ENCODE measurements around the gene HYAL3. TPM values are rescaled to one million over a fixed set of nuclear protein-coding genes. Genes with fewer than 3 reads are reported as not detected.
A peak's percentile ranks its signal among the peaks of the same experiment; 100 is the strongest.
"Not testable (repeated sequence)": the region's sequence is repeated elsewhere in the genome, so short reads cannot be mapped to it uniquely, and the experiment has no call there.

HYAL3 gene
- total RNA-seq, 2 experiments from 2014 or later: 6.0 to 6.8 TPM

DNA sequence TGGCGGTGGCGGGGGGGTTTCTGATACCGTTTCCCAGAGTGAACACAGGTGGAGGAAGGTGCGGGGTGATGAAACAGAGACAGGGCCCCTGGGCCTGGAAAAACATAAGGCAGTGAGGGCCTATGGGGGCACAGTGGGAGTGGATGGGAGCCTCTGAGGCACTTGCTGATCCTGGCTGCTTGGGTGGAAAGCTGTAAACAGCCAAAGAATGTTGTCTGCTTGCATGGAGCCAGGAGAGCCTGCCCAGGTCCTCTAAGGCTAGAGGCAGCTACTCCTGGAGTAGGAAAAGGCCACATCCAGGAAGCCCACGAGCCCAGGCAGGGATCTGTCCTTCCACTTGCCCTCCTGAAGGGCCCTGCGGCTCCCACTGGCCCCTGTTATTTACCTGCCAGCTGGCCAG lies 33.2 kb downstream of the HYAL3 start:
- H3K4me3 Mint-ChIP-seq: no peak overlapping the region
- no peak overlapping the region for H3K27ac Mint-ChIP-seq
- H3K27me3 Mint-ChIP-seq: peaks cover 20% of the 10 kb centered on the region
- no peak for DNase-seq
- H3K36me3 Mint-ChIP-seq: no peaks in the 10 kb centered on the region
- no peaks in the 10 kb centered on the region for H3K4me1 Mint-ChIP-seq
- H3K9me3 Mint-ChIP-seq: no peaks in the 10 kb centered on the region

- Mint-ChIP-seq H3K4me1 (no peaks in the 10 kb centered on the region), H3K27ac (no peak overlapping the region)
These were observed 33.6 kb downstream of the HYAL3 start for GRCh38 chr3:50265571-50265970.

GRCh38 chr3:50264964-50265485 lies 34.2 kb downstream of the HYAL3 start:
- no peak overlapping the region for H3K4me3 Mint-ChIP-seq
- H3K36me3 Mint-ChIP-seq: no peaks in the 10 kb centered on the region
- no peak overlapping the region for H3K27ac Mint-ChIP-seq
- peaks cover 20% of the 10 kb centered on the region for H3K27me3 Mint-ChIP-seq
- H3K9me3 Mint-ChIP-seq: no peaks in the 10 kb centered on the region
- H3K4me1 Mint-ChIP-seq: no peaks in the 10 kb centered on the region
- no peak for DNase-seq

More at GRCh38 chr3:50265571-50265970, 33.6 kb downstream of the HYAL3 start:
- no peak for DNase-seq
- no peaks in the 10 kb centered on the region for H3K36me3 Mint-ChIP-seq
- H3K9me3 Mint-ChIP-seq: no peaks in the 10 kb centered on the region
- peaks cover 20% of the 10 kb centered on the region for H3K27me3 Mint-ChIP-seq
- H3K4me3 Mint-ChIP-seq: no peak overlapping the region

- Mint-ChIP-seq H3K27ac (no peak overlapping the region), H3K36me3 (no peaks in the 10 kb centered on the region)
- DNase-seq: no peak
These were observed 34.7 kb downstream of the HYAL3 start for GRCh38 chr3:50264383-50264963.

GRCh38 chr3:50263478-50264382 lies 35.5 kb downstream of the HYAL3 start:
- Mint-ChIP-seq H3K27me3 (peaks cover 20% of the 10 kb centered on the region), H3K4me1 (peaks cover 3% of the 10 kb centered on the region), H3K4me3 (no peak overlapping the region), H3K9me3 (no peaks in the 10 kb centered on the region), H3K27ac (no peak overlapping the region), H3K36me3 (no peaks in the 10 kb centered on the region)
- no peak for DNase-seq

More at GRCh38 chr3:50264383-50264963, 34.7 kb downstream of the HYAL3 start:
- H3K27me3 Mint-ChIP-seq: peaks cover 20% of the 10 kb centered on the region
- H3K4me3 Mint-ChIP-seq: no peak overlapping the region
- peaks cover 3% of the 10 kb centered on the region for H3K4me1 Mint-ChIP-seq
- no peaks in the 10 kb centered on the region for H3K9me3 Mint-ChIP-seq

DNA sequence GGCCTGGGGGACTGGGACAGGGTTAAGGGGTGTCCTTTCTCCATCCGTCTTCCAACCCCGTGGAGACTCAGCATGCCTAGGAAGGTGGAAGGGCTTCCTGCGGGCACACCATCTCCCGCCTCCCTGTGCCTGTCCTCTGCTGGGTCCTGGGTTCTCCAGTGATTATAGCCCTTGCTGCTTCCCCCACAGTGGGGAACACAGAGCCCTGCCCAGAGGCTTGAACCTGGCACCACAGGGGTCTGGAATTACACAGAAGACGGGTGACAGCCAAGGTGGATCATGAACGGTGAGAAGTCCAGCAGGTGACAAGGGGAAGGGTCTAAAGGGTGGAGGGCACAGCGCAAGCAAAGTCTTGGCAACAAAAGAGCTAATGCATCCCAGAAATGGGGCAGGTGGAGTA lies 36.4 kb downstream of the HYAL3 start:
- Mint-ChIP-seq H3K36me3 (peaks cover 4% of the 10 kb centered on the region), H3K27me3 (peaks cover 14% of the 10 kb centered on the region), H3K27ac (no peak overlapping the region), H3K4me3 (no peak overlapping the region), H3K9me3 (no peaks in the 10 kb centered on the region), H3K4me1 (peaks cover 3% of the 10 kb centered on the region)
- DNase-seq: no peak

DNA sequence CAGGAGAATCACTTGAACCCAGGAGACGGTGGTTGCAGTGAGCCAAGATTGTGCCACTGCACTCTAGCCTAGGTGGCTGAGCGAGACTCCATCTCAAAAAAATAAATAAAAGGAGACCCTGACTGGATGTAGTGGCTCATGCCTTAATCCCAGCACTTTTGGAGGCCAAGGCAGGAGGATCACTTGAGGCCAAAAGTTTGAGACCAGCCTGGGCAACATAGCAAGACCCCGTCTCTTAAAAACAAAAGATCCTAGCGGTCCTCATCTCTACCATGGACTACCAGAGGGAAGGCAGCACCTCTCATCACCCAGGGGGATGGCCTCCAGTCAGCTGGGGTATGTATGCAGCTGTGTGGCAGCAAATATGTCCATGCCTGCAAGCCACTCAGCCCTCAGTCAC lies 37.0 kb downstream of the HYAL3 start:
- not testable (repeated sequence) for H3K4me3 Mint-ChIP-seq, H3K9me3 Mint-ChIP-seq, H3K27ac Mint-ChIP-seq, H3K4me1 Mint-ChIP-seq, DNase-seq, H3K36me3 Mint-ChIP-seq
- H3K27me3 Mint-ChIP-seq: peaks cover 11% of the 10 kb centered on the region

- Mint-ChIP-seq H3K4me3 (no peak overlapping the region), H3K27ac (no peak overlapping the region), H3K9me3 (no peaks in the 10 kb centered on the region), H3K27me3 (peaks cover 5% of the 10 kb centered on the region), H3K4me1 (peaks cover 3% of the 10 kb centered on the region), H3K36me3 (peaks cover 15% of the 10 kb centered on the region)
- no peak for DNase-seq
These were observed 37.7 kb downstream of the HYAL3 start for GRCh38 chr3:50261505-50261904.

- Mint-ChIP-seq H3K4me3 (peak overlapping the region; percentile 66), H3K36me3 (peaks cover 16% of the 10 kb centered on the region), H3K4me1 (peaks cover 3% of the 10 kb centered on the region), H3K27me3 (peaks cover 4% of the 10 kb centered on the region), H3K27ac (no peak overlapping the region), H3K9me3 (no peaks in the 10 kb centered on the region)
- no peak for DNase-seq
These were observed 38.2 kb downstream of the HYAL3 start for GRCh38 chr3:50260942-50261441.

GRCh38 chr3:50260027-50260941 lies 38.9 kb downstream of the HYAL3 start:
- peak; percentile 92 for DNase-seq
- Mint-ChIP-seq H3K27ac (peak overlapping the region; percentile 81), H3K4me3 (peak overlapping the region; percentile 76), H3K9me3 (no peaks in the 10 kb centered on the region), H3K27me3 (no peaks in the 10 kb centered on the region), H3K36me3 (peaks cover 16% of the 10 kb centered on the region), H3K4me1 (peaks cover 3% of the 10 kb centered on the region)

DNA sequence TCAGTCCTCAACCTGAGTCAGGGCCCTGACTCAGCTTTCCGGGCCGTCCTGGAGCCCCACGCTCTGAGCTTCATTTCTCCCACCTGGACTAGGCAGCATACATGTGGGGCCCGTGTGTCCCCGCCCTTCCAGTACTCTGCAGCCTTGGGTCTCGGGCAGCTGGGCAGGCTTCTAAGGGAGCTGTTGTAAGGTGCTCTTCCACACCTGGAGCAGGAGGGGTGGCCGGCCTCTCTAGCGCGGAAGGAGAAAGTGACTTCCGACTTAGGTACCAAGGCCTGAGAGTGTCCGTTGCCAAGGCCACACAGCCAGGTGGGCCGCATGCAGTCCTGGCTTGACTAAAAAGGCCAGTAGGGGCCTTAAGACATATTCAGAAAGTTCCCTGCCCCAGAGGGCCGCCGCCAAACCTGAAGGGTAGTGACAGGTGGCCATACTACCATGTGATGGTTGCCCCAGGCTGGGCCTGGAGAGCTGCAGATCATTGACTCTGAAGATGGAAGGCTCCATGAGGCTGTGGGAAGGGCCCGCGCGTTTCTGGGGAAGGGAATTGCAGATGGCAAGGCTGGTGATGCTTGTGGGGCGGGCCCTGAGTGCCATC lies 39.7 kb downstream of the HYAL3 start:
- Mint-ChIP-seq H3K9me3 (no peaks in the 10 kb centered on the region), H3K36me3 (peaks cover 16% of the 10 kb centered on the region)

DNA sequence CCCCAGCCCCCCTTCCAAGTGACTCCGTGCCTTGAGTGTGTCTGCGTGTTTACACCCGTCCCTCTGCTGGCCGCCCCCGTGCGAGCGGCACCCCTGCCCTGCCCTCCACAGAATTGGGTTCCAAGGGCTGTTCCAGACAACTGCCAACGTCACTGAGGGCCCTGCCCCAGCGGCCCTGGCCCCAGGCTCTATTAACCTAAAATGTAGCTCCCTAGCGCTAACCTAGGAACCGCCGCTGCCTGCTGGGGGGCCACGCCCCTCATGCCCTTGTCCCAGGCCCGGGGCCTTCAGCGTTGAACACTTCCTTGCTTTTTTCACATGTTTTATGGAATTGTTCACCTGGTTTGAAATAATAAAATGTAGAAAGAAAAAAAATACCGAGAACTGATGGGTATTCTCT lies 40.2 kb downstream of the HYAL3 start:
- H3K36me3 Mint-ChIP-seq: peaks cover 16% of the 10 kb centered on the region
- no peaks in the 10 kb centered on the region for H3K9me3 Mint-ChIP-seq
- DNase-seq: no peak
- no peak overlapping the region for H3K27ac Mint-ChIP-seq
- no peaks in the 10 kb centered on the region for H3K27me3 Mint-ChIP-seq
- no peak overlapping the region for H3K4me3 Mint-ChIP-seq
- peaks cover 3% of the 10 kb centered on the region for H3K4me1 Mint-ChIP-seq

More for the DNA sequence above, 39.7 kb downstream of the HYAL3 start:
- peaks cover 3% of the 10 kb centered on the region for H3K4me1 Mint-ChIP-seq
- H3K27me3 Mint-ChIP-seq: no peaks in the 10 kb centered on the region
- peak overlapping the region; percentile 76 for H3K4me3 Mint-ChIP-seq
- peak overlapping the region; percentile 81 for H3K27ac Mint-ChIP-seq
- no peak for DNase-seq

DNA sequence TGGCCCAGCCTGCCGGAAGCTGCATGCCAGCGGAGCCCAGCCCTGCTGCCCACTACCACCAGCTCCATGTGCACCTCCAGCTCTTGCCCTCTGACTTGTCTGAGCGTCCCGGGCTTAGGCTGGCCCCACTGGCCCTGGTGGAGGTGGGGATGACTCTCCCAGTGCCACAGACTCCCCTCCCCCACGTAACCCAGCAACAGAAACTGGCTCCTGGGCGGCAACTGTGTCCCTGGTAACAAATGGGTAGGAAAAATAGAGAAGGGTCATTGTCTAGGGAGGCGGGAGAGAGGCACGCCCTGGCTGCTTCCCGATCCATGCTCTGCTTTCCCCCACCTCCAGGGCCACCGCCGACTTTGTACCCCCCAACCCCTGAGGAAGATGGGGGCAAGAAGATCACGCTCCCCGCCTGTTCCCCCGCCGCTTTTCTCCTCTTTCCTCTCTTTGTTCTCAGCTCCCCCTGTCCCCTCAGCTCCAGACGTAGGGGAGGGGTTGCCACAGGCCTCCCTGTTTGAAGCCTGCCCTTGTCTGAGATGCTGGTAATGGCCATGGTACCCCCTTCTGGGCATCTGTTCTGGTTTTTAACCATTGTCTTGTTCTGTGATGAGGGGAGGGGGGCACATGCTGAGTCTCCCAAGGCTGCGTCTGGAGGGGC lies 41.0 kb downstream of the HYAL3 start:
- H3K4me1 Mint-ChIP-seq: peaks cover 7% of the 10 kb centered on the region
- no peaks in the 10 kb centered on the region for H3K9me3 Mint-ChIP-seq
- no peaks in the 10 kb centered on the region for H3K27me3 Mint-ChIP-seq
- H3K4me3 Mint-ChIP-seq: no peak overlapping the region
- H3K27ac Mint-ChIP-seq: peak overlapping the region; percentile 42
- peaks cover 18% of the 10 kb centered on the region for H3K36me3 Mint-ChIP-seq
- DNase-seq: no peak
